ENCODE data around the gene FBXL20. TPM values are rescaled to one million over a fixed set of nuclear protein-coding genes. Genes with fewer than 3 reads are reported as not detected.

The FBXL20 gene
- total RNA-seq, 1 experiment from 2014 or later: 9.7 TPM

GRCh38 chr17:39225308-39225958 lies 176.0 kb downstream of the FBXL20 start, which contains the start of gene STAC2 (continued):
- TF ChIP-seq PRDM15 (CRISPR knock-in tag; IDR thresholded peaks at IDR 0.05) (no peak), ZBTB21 (CRISPR knock-in tag; IDR thresholded peaks at IDR 0.05; ENCODE audit: borderline replicate concordance) (no peak)

- H3K4me3 Mint-ChIP-seq: peak overlapping the region; percentile 80
- H3K36me3 Mint-ChIP-seq: no peaks in the 10 kb centered on the region
Observed at GRCh38 chr17:39224778-39225307, 176.6 kb downstream of the FBXL20 start.

More at GRCh38 chr17:39224778-39225307, 176.6 kb downstream of the FBXL20 start:
- Mint-ChIP-seq H3K27me3 (ENCODE audit: low read depth) (peaks cover 47% of the 10 kb centered on the region), H3K9me3 (no peaks in the 10 kb centered on the region), H3K27ac (no peak overlapping the region), H3K4me1 (peaks cover 11% of the 10 kb centered on the region)
- CTCF ChIA-PET: interaction anchor here (3.4 kb wide), 1 partner anchor 11 kb away, joined by 40 read pairs; no protein-coding TSS in a partner anchor
- no peak for DNase-seq (ENCODE audit: low spot score)
- TF ChIP-seq SMAD4 (CRISPR knock-in tag; IDR thresholded peaks at IDR 0.05): no peak
- TF ChIP-seq NFE2L1 (CRISPR knock-in tag; IDR thresholded peaks at IDR 0.05): no peak
- TF ChIP-seq SOX15 (CRISPR knock-in tag; IDR thresholded peaks at IDR 0.05): no peak
- TF ChIP-seq USF2 (CRISPR knock-in tag; IDR thresholded peaks at IDR 0.05): no peak
- TF ChIP-seq TCF7 (CRISPR knock-in tag; IDR thresholded peaks at IDR 0.05; ENCODE audit: low read depth): no peak
- no peak for TF ChIP-seq GRHL2 (CRISPR knock-in tag; IDR thresholded peaks at IDR 0.05; ENCODE audit: insufficient replicate concordance, severe bottlenecking)
- TF ChIP-seq IRF1 (CRISPR knock-in tag; IDR thresholded peaks at IDR 0.05): no peak
- no peak for TF ChIP-seq NR1H2 (CRISPR knock-in tag; IDR thresholded peaks at IDR 0.05)
- no peak for TF ChIP-seq NR2C2 (CRISPR knock-in tag; IDR thresholded peaks at IDR 0.05)
- no peak for TF ChIP-seq ZBTB21 (CRISPR knock-in tag; IDR thresholded peaks at IDR 0.05; ENCODE audit: borderline replicate concordance)
- TF ChIP-seq ZNF317 (CRISPR knock-in tag; IDR thresholded peaks at IDR 0.05; ENCODE audit: borderline replicate concordance, low read depth): no peak
- TF ChIP-seq ZNF281 (CRISPR knock-in tag; IDR thresholded peaks at IDR 0.05): no peak
- no peak for TF ChIP-seq ZBTB43 (CRISPR knock-in tag; IDR thresholded peaks at IDR 0.05)
- TF ChIP-seq PREB (CRISPR knock-in tag; IDR thresholded peaks at IDR 0.05; ENCODE audit: borderline replicate concordance): no peak
- TF ChIP-seq NFYB (CRISPR knock-in tag; conservative IDR thresholded peaks at IDR 0.05; ENCODE audit: low read depth): no peak
- no peak for ATAC-seq
- POLR2A ChIA-PET: no interaction called here

Measured in WTC11 (cell line).